Mucosa of descending colon (tissue), 3 donors: Measurements from ENCODE around the gene DNAJC11. TPM values are rescaled to one million over a fixed set of nuclear protein-coding genes. Genes with fewer than 3 reads are reported as not detected.

ENCODE experiments used
- ATAC-seq: fragments of 200-7000 bp; cut with Tn5 transposase; one replicate; pipeline ENCODE4 v1.9.1; 2020; ENCODE audit warnings: mild to moderate bottlenecking, moderate library complexity
- DNase-seq, 3 donors: peaks; one replicate each; pipeline ENCODE4 v3.0.0-alpha.2; 2020
- H3K36me3 ChIP-seq: fragments of 200-600 bp; one replicate; pipeline ENCODE4 v1.8.0; 2021; ENCODE audit warnings: low read depth, mild to moderate bottlenecking
- H3K4me1 ChIP-seq: fragments of 200-600 bp; one replicate; pipeline ENCODE4 v1.8.0; 2021; ENCODE audit warnings: low read depth, mild to moderate bottlenecking
- H3K4me3 ChIP-seq: fragments of 200-600 bp; one replicate; pipeline ENCODE4 v1.8.0; 2021; ENCODE audit warnings: mild to moderate bottlenecking
- H3K9me3 ChIP-seq: fragments of 200-600 bp; one replicate; pipeline ENCODE4 v1.8.0; 2021; ENCODE audit warnings: mild to moderate bottlenecking
- CTCF ChIP-seq: fragments of 200-600 bp; IDR thresholded peaks from one replicate; pipeline ENCODE4 v1.8.0; 2022; ENCODE audit warnings: antibody characterized with exemption, mild to moderate bottlenecking
- intact Hi-C, 2 donors: fragments of 100-400 bp; cut with DNase I in 1 of 2; cut with micrococcal nuclease in 1 of 2; formaldehyde crosslinking; loops; one replicate each; pipeline versions ENCODE4 v1.11.0 to v1.11.1; 2022; cut with DNase I, micrococcal nuclease
- total RNA-seq, 3 donors: library from RNA; stranded (reverse); fragmentation: NEBNext Ultra II Directional in 2 of 3; extraction: Animal tissue kit (Norgen Biotek cat#: 25700) in 2 of 3; gene quantifications; one replicate each; pipeline versions ENCODE4 v1.2.1 to v1.2.4, GENCODE V29; 2021 to 2023
- donor health status: DM: no; HTN: no; CAD: no; lungs with moderate emphysema.
- donor health status: DM: no; HTN: no; CAD: no.
- donor health status: DM: no; HTN: yes; CAD: no.

DNAJC11 gene
- total RNA-seq, 3 donors from 2014 or later = 71.1 to 89.0 (median 78.9) TPM

GRCh38 chr1:6624710-6625583 lies 76.7 kb downstream of the DNAJC11 start, which contains the start of gene THAP3:
Gene THAP3, plus strand, starts transcription at chr1:6624868. Its CDS starts 351 bp downstream, at chr1:6625219.
- peak within 1 kb of the TSS; percentile 74 for H3K4me3 ChIP-seq
- intact Hi-C loops = no loop called here
- TF ChIP-seq CTCF = no peak
- peak; percentile 90 to 93 (median 93) for DNase-seq
- no peaks in the 10 kb centered on the region for H3K9me3 ChIP-seq
- H3K4me1 ChIP-seq = peaks cover 6% of the 10 kb centered on the region
- H3K36me3 ChIP-seq = peaks cover 9% of the 10 kb centered on the region
- peak; percentile 98 for ATAC-seq

- TF ChIP-seq CTCF = no peak
- intact Hi-C loops = no loop called here
- Histone ChIP-seq H3K9me3 (no peaks in the 10 kb centered on the region), H3K4me1 (peaks cover 6% of the 10 kb centered on the region), H3K36me3 (peaks cover 9% of the 10 kb centered on the region), H3K4me3 (no peak overlapping the region)
- DNase-seq = no peak
- ATAC-seq = no peak
Observed at GRCh38 chr1:6623269-6623965, 78.2 kb downstream of the DNAJC11 start.

GRCh38 chr1:6622396-6623152 lies 79.0 kb downstream of the DNAJC11 start:
- Histone ChIP-seq H3K36me3 (peaks cover 9% of the 10 kb centered on the region), H3K4me3 (no peak overlapping the region), H3K9me3 (no peaks in the 10 kb centered on the region), H3K4me1 (peaks cover 6% of the 10 kb centered on the region)
- no peak for TF ChIP-seq CTCF
- DNase-seq = no peak
- intact Hi-C loops = no loop called here
- no peak for ATAC-seq

GRCh38 chr1:6621429-6622391 lies 79.9 kb downstream of the DNAJC11 start:
- Histone ChIP-seq H3K4me1 (peaks cover 6% of the 10 kb centered on the region), H3K9me3 (no peaks in the 10 kb centered on the region), H3K36me3 (peaks cover 9% of the 10 kb centered on the region), H3K4me3 (no peak overlapping the region)
- DNase-seq = no peak
- no peak for TF ChIP-seq CTCF
- intact Hi-C loops = no loop called here
- no peak for ATAC-seq
